K562 (cell line): ENCODE measurements around the gene MT2A. TPM values are rescaled to one million over a fixed set of nuclear protein-coding genes. Genes with fewer than 3 reads are reported as not detected.

ENCODE experiments used
- ATAC-seq: fragments of 200-7000 bp; cut with Tn5 transposase; 3 replicates; pipeline ENCODE4 v1.9.1; 2020; ENCODE audit warnings: moderate library complexity
- BruUV-seq: library from RNA; stranded (reverse); fragments of 400-500 nt; replicated peaks from 2 replicates; lab custom pipeline; 2021; lab: Mats Ljungman, UMichigan
- CTCF ChIA-PET: fragments of 300-600 bp; formaldehyde crosslinking; extraction: SDS; loops from one replicate; lab custom pipeline; 2021; ENCODE audit warnings: low intra/inter-chr PET ratio; lab: Yijun Ruan, JAX
- POLR2A ChIA-PET: fragments of 300-600, 350-650 bp; sonication (Branson Sonifier 250); formaldehyde crosslinking; extraction: SDS; loops from one replicate; lab custom pipeline; 2021; ENCODE audit warnings: antibody characterized with exemption, inconsistent platforms; lab: Yijun Ruan, JAX
- DNase-seq, 4 experiments: peaks; one replicate each; pipeline versions ENCODE4 v3.0.0 to v3.0.0-alpha.2; 2011 to 2018; ENCODE audit warnings: low spot score in 3 of 4, mixed read lengths in 3 of 4; ENCODE audit errors: extremely low read depth in 1 of 4
- FAIRE-seq: peaks from 2 replicates; lab custom pipeline; 2011; peaks lifted over from hg19 to GRCh38; lab: Jason Lieb, UNC
- H2AFZ ChIP-seq: 2 replicates; pipeline ENCODE4 v1.6.0; 2011; ENCODE audit warnings: low read depth, low read length, control low read depth, inconsistent platforms
- H3K27ac ChIP-seq: fragments of 200-600 bp; 3 replicates; pipeline ENCODE4 v1.8.0; 2011; ENCODE audit warnings: low read depth, mild to moderate bottlenecking, control low read depth, inconsistent platforms, low read length, moderate library complexity, mixed read lengths; ENCODE audit errors: extremely low read depth
- H3K27me3 ChIP-seq, 2 experiments: fragments of 300-600 bp in 1 of 2; 2 replicates in 1 of 2; 3 replicates in 1 of 2; pipeline versions ENCODE4 v1.6.0 to v1.8.0; 2011; ENCODE audit warnings: inconsistent platforms in 2 of 2, low read length in 2 of 2, mild to moderate bottlenecking in 1 of 2, mixed read lengths in 1 of 2, moderate library complexity in 1 of 2; ENCODE audit not compliant: control insufficient read depth in 2 of 2, insufficient read depth in 2 of 2
- H3K36me3 ChIP-seq: fragments of 300-600 bp; 3 replicates; pipeline ENCODE4 v1.8.0; 2011; ENCODE audit warnings: mild to moderate bottlenecking, low read length, inconsistent platforms; ENCODE audit not compliant: control insufficient read depth, insufficient read depth
- H3K4me1 ChIP-seq, 2 experiments: fragments of 200-600 bp in 1 of 2; replicated peaks in 1 of 2; 2 replicates in 1 of 2; 3 replicates in 1 of 2; pipeline versions ENCODE4 v1.5.1 to v1.8.0; 2011; ENCODE audit warnings: inconsistent platforms in 2 of 2, low read length in 2 of 2, mild to moderate bottlenecking in 1 of 2, mixed read lengths in 1 of 2, moderate library complexity in 1 of 2; ENCODE audit not compliant: control insufficient read depth in 2 of 2, insufficient read depth in 2 of 2
- H3K4me2 ChIP-seq: 2 replicates; pipeline ENCODE4 v1.6.1; 2011; ENCODE audit warnings: low read length, control low read depth, inconsistent platforms, mixed read lengths; ENCODE audit not compliant: insufficient read depth
- H3K4me3 ChIP-seq: fragments of 200-600 bp; sonication (generic), shearing (Covaris generic); 2 replicates; pipeline ENCODE4 v1.5.1; 2016; ENCODE audit warnings: control low read depth, inconsistent platforms
- H3K79me2 ChIP-seq: fragments of 200-600 bp; 3 replicates; pipeline ENCODE4 v1.8.0; 2011; ENCODE audit warnings: low read length, inconsistent platforms; ENCODE audit not compliant: control insufficient read depth, insufficient read depth
- H3K9ac ChIP-seq, 2 experiments: 2 replicates each; pipeline versions ENCODE4 v1.6.0 to v1.6.1; 2011; ENCODE audit warnings: low read depth in 2 of 2, low read length in 2 of 2, control low read depth in 1 of 2, inconsistent platforms in 1 of 2, mild to moderate bottlenecking in 1 of 2, mixed read lengths in 1 of 2; ENCODE audit not compliant: insufficient read depth in 1 of 2
- H3K9me1 ChIP-seq: one replicate; pipeline ENCODE4 v1.6.0; 2011; ENCODE audit warnings: inconsistent platforms, mild to moderate bottlenecking, low read length, moderate library complexity; ENCODE audit not compliant: control insufficient read depth, insufficient read depth
- H3K9me3 ChIP-seq: replicated peaks from 2 replicates; pipeline ENCODE4 v1.5.1; 2011; ENCODE audit warnings: low read depth, low read length, inconsistent platforms; ENCODE audit not compliant: control insufficient read depth, insufficient read depth
- H4K20me1 ChIP-seq: replicated peaks from 2 replicates; pipeline ENCODE4 v1.6.1; 2011; ENCODE audit warnings: low read length, inconsistent platforms, mixed read lengths; ENCODE audit not compliant: control insufficient read depth, insufficient read depth
- BMI1 ChIP-seq: fragments of 150-350 bp; IDR thresholded peaks from 2 replicates; pipeline ENCODE4 v1.6.1; 2014; ENCODE audit warnings: low read length
- BRD4 ChIP-seq: fragments of 200-600 bp; sonication (generic); IDR thresholded peaks from 2 replicates; pipeline ENCODE4 v1.6.1; 2017; ENCODE audit warnings: inconsistent platforms
- MEF2A ChIP-seq: IDR thresholded peaks from 2 replicates; pipeline ENCODE4 v1.6.1; 2011; ENCODE audit warnings: low read depth, mild to moderate bottlenecking, low read length, moderate library complexity; ENCODE audit not compliant: control insufficient read depth
- NR2C1 ChIP-seq, 2 experiments: fragments of 450-650 bp; IDR thresholded peaks; 2 replicates each; pipeline ENCODE4 v1.6.1; 2017; ENCODE audit warnings: mild to moderate bottlenecking in 2 of 2, antibody characterized with exemption in 1 of 2, inconsistent platforms in 1 of 2, missing compliant biosample characterization in 1 of 2, missing genetic modification characterization in 1 of 2
- SP1 ChIP-seq: sonication (generic); formaldehyde crosslinking; IDR thresholded peaks from 2 replicates; pipeline ENCODE4 v1.8.1; 2022; ENCODE audit warnings: mild to moderate bottlenecking, missing genetic modification reagents
- SRSF9 ChIP-seq: fragments of 200-400 bp; formaldehyde crosslinking; IDR thresholded peaks from 2 replicates; pipeline ENCODE4 v1.6.1; 2017; ENCODE audit warnings: low read depth, low read length, borderline replicate concordance
- ZNF263 ChIP-seq: sonication (generic); formaldehyde crosslinking; IDR thresholded peaks from 2 replicates; pipeline ENCODE4 v1.8.0; 2022; ENCODE audit warnings: mild to moderate bottlenecking, missing genetic modification reagents, borderline replicate concordance
- ZNF347 ChIP-seq: fragments of 450-650 bp; formaldehyde crosslinking; IDR thresholded peaks from 2 replicates; pipeline ENCODE4 v1.4.0; 2020; ENCODE audit warnings: low read depth, mild to moderate bottlenecking, moderate library complexity
- WGBS: fragments of 100-300 bp; shearing (Covaris generic); methylation state at CpG from one replicate; pipeline ENCODE4 v1.1.6; 2016; ENCODE audit warnings: low coverage, mixed read lengths; ENCODE audit not compliant: insufficient coverage; ENCODE audit errors: missing lambda C conversion rate; 5-methylcytosine and 5-hydroxymethylcytosine counted together
- in situ Hi-C: fragments of 300-500 bp; cut with MboI; formaldehyde crosslinking; loops from 4 replicates; pipeline ENCODE4 v1.15.0; 2018; ENCODE audit warnings: inconsistent platforms, mixed read lengths
- intact Hi-C: fragments of 100-400 bp; cut with micrococcal nuclease; formaldehyde crosslinking; loops from 2 replicates; pipeline ENCODE4 v1.14.2; 2022
- polyA plus RNA-seq, 8 experiments: library from polyadenylated mRNA; depleted of rRNA in 4 of 8; stranded (reverse) in 5 of 8; unstranded in 3 of 8; fragments of >200 nt; fragmentation: Nextera tagmentation in 2 of 8; fragmentation: Illumina TruSeq in 1 of 8; extraction: Ambion mirVana in 2 of 8; extraction: Trizol in 1 of 8; gene quantifications; 2 replicates each; pipeline versions ENCODE4 v1.2.1 to v1.2.3, GENCODE V29; 2011 to 2014; ENCODE audit warnings: inconsistent platforms in 1 of 8, missing spikeins in 1 of 8
- total RNA-seq, 7 experiments: library from RNA; depleted of rRNA in 6 of 7; stranded (reverse); fragments of >200 nt in 6 of 7; fragmentation: Illumina TruSeq in 2 of 7; extraction: Trizol in 2 of 7; gene quantifications; 2 replicates each; pipeline versions ENCODE4 v1.2.1 to v1.2.3, GENCODE V29; 2011 to 2021; ENCODE audit warnings: low replicate concordance in 1 of 7
- TF ChIP-seq, protein P1 (sequence below): fragments of 450-650 bp; formaldehyde crosslinking; IDR thresholded peaks from 2 replicates; pipeline ENCODE4 v1.4.0; 2020; ENCODE audit warnings: mild to moderate bottlenecking, moderate library complexity
- TF ChIP-seq, protein P2 (sequence below): fragments of 450-650 bp; formaldehyde crosslinking; IDR thresholded peaks from 2 replicates; pipeline ENCODE4 v1.4.0; 2020; ENCODE audit warnings: mild to moderate bottlenecking, moderate library complexity
- TF ChIP-seq, protein P3 (sequence below): fragments of 450-650 bp; formaldehyde crosslinking; IDR thresholded peaks from 2 replicates; pipeline ENCODE4 v1.4.0; 2020; ENCODE audit warnings: mild to moderate bottlenecking, mixed read lengths

The MT2A gene
- total and polyA plus RNA-seq, 9 of the 15 experiments (the other 6 are each of a cell fraction or from before 2014, with no cell fraction given): 2.0 to 16.9 (median 8.5) TPM

- POLR2A ChIA-PET: no interaction called here
- intact Hi-C loops: no loop called here
These were observed 30.7 kb downstream of the MT2A start for GRCh38 chr16:56639045-56639444.

More at GRCh38 chr16:56639045-56639444, 30.7 kb downstream of the MT2A start:
- 0% methylated on average over 1 of the region's 1 CpG for WGBS
- ATAC-seq (no peak), FAIRE-seq (no peak), DNase-seq (no peak)
- Histone ChIP-seq H3K4me3 (no peak overlapping the region), H3K9me1 (no peaks in the 10 kb centered on the region), H3K4me1 (peaks cover 3 to 23% of the 10 kb centered on the region in 2 experiments; a peak in 3 of 5 replicates), H3K27ac (no peak overlapping the region), H3K4me2 (no peak overlapping the region), H3K36me3 (no peaks in the 10 kb centered on the region), H4K20me1 (0 out of 2 replicates have a peak, but pooled peaks cover 4% of the 10 kb centered on the region), H3K9ac (no peak overlapping the region), H3K79me2 (no peaks in the 10 kb centered on the region), H3K9me3 (no peaks in the 10 kb centered on the region), H2AFZ (no peak overlapping the region), H3K27me3 (peaks cover 34 to 72% of the 10 kb centered on the region in 2 experiments)
- in situ Hi-C loops: no loop called here
- TF ChIP-seq MEF2A: no peak
- TF ChIP-seq SRSF9: no peak
- TF ChIP-seq, protein P1, sequence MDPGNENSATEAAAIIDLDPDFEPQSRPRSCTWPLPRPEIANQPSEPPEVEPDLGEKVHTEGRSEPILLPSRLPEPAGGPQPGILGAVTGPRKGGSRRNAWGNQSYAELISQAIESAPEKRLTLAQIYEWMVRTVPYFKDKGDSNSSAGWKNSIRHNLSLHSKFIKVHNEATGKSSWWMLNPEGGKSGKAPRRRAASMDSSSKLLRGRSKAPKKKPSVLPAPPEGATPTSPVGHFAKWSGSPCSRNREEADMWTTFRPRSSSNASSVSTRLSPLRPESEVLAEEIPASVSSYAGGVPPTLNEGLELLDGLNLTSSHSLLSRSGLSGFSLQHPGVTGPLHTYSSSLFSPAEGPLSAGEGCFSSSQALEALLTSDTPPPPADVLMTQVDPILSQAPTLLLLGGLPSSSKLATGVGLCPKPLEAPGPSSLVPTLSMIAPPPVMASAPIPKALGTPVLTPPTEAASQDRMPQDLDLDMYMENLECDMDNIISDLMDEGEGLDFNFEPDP (CRISPR knock-in tag): no peak
- no peak for TF ChIP-seq ZNF263 (CRISPR knock-in tag)
- TF ChIP-seq, protein P2, sequence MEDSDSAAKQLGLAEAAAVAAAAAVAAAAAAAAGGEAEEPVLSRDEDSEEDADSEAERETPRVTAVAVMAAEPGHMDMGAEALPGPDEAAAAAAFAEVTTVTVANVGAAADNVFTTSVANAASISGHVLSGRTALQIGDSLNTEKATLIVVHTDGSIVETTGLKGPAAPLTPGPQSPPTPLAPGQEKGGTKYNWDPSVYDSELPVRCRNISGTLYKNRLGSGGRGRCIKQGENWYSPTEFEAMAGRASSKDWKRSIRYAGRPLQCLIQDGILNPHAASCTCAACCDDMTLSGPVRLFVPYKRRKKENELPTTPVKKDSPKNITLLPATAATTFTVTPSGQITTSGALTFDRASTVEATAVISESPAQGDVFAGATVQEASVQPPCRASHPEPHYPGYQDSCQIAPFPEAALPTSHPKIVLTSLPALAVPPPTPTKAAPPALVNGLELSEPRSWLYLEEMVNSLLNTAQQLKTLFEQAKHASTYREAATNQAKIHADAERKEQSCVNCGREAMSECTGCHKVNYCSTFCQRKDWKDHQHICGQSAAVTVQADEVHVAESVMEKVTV (CRISPR knock-in tag): no peak
- TF ChIP-seq NR2C1 (IDR thresholded peaks at IDR 0.05): no peak
- no peak for TF ChIP-seq NR2C1 (tag; IDR thresholded peaks at IDR 0.05)
- no peak for TF ChIP-seq ZNF347 (CRISPR knock-in tag)
- no peak for TF ChIP-seq BMI1
- no peak for TF ChIP-seq BRD4
- TF ChIP-seq SP1 (CRISPR knock-in tag): no peak
- TF ChIP-seq, protein P3, sequence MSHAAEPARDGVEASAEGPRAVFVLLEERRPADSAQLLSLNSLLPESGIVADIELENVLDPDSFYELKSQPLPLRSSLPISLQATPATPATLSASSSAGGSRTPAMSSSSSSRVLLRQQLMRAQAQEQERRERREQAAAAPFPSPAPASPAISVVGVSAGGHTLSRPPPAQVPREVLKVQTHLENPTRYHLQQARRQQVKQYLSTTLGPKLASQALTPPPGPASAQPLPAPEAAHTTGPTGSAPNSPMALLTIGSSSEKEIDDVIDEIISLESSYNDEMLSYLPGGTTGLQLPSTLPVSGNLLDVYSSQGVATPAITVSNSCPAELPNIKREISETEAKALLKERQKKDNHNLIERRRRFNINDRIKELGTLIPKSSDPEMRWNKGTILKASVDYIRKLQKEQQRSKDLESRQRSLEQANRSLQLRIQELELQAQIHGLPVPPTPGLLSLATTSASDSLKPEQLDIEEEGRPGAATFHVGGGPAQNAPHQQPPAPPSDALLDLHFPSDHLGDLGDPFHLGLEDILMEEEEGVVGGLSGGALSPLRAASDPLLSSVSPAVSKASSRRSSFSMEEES (CRISPR knock-in tag): no peak
- CTCF ChIA-PET: no interaction called here
- no TSS peak for BruUV-seq
